NCI-H2171 (cell line): ENCODE measurements around the gene ATP5IF1.

ENCODE experiments used
- DNase-seq: peaks from one replicate; lab custom pipeline; 2025; lab: John Stamatoyannopoulos, UW

ATP5IF1 gene

GRCh38 chr1:28265577-28265976 lies 29.7 kb downstream of the ATP5IF1 start:
- no peak for DNase-seq

- no peak for DNase-seq
Measured at GRCh38 chr1:28266920-28267322, 31.0 kb downstream of the ATP5IF1 start.

- no peak for DNase-seq
Measured at GRCh38 chr1:28267633-28268032, 31.7 kb downstream of the ATP5IF1 start.

GRCh38 chr1:28269529-28269928 lies 33.6 kb downstream of the ATP5IF1 start:
- no peak for DNase-seq

GRCh38 chr1:28272215-28272852 lies 36.4 kb downstream of the ATP5IF1 start:
- no peak for DNase-seq

GRCh38 chr1:28273216-28273860 lies 37.4 kb downstream of the ATP5IF1 start:
- DNase-seq = no peak

GRCh38 chr1:28278763-28279162 lies 42.8 kb downstream of the ATP5IF1 start:
- no peak for DNase-seq

GRCh38 chr1:28279721-28280120 lies 43.8 kb downstream of the ATP5IF1 start:
- DNase-seq = no peak

- no peak for DNase-seq
Measured at GRCh38 chr1:28280501-28280900, 44.6 kb downstream of the ATP5IF1 start.

- no peak for DNase-seq
Measured at GRCh38 chr1:28280977-28281381, 45.1 kb downstream of the ATP5IF1 start.

- no peak for DNase-seq
Measured at GRCh38 chr1:28281608-28282425, 45.9 kb downstream of the ATP5IF1 start.

GRCh38 chr1:28282426-28283407 lies 46.8 kb downstream of the ATP5IF1 start:
- DNase-seq = no peak

- no peak for DNase-seq
Measured at GRCh38 chr1:28286111-28286510, 50.2 kb downstream of the ATP5IF1 start.
